ENCODE measurements around the gene PPCDC. TPM values are rescaled to one million over a fixed set of nuclear protein-coding genes. Genes with fewer than 3 reads are reported as not detected.
A peak's percentile ranks its signal among the peaks of the same experiment; 100 is the strongest.

The PPCDC gene
- total RNA-seq, 5 donors from 2014 or later (not counting 1 experiment from before 2014, with no cell fraction given), result 9.3 to 14.3 (median 11.8) TPM

DNA sequence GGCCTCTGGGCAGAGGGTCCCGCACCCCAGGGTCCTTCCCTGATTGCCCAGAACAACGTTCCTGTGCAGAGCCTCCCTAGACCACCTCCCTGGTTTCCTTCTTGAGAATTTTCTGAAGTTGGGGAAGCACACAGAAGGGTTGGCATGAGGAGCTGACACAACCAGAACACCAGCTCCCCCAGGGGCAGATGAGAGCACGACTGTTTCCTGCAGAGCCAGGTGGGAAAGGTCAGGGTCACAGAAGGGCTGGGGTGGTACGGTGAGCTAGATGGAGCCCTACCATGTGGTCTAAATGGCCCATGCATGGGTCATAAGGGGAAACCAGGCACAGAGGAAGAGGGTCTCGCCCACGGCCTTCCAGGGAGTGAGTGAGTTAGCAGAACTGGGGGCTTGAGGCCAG is 10.4 kb downstream of the PPCDC start:
- ATAC-seq (replicated peaks in 1 of 4) (no peak), DNase-seq (no peak)
- 84% methylated on average over 4 of the region's 6 CpGs for WGBS (ENCODE audit: insufficient coverage)
- H3K4me1 ChIP-seq (ENCODE audit: control insufficient read depth in 1 of 2, extremely low read depth in 1 of 2, insufficient read depth in 2 of 2, low read length in 2 of 2), result peaks cover 0 to 11% of the 10 kb centered on the region in 2 experiments
- peaks cover 19 to 34% (median 25%) of the 10 kb centered on the region in 3 donors for H3K4me1 Mint-ChIP-seq
- no peaks in the 10 kb centered on the region for H3K9me3 Mint-ChIP-seq
- no peaks in the 10 kb centered on the region for H3K9me3 ChIP-seq
- POLR2A ChIA-PET, result no interaction called here
- H3K27me3 Mint-ChIP-seq, result no peaks in the 10 kb centered on the region
- CTCF ChIA-PET, result interaction anchor here (0.6 to 1.0 kb wide), 2 partner anchors 9 to 168 kb away, joined by 3 read pairs; partner anchors contain the start of gene C15orf39 (in 1 of the 2)
- H3K36me3 Mint-ChIP-seq, result peaks cover 19% of the 10 kb centered on the region
- no peaks in the 10 kb centered on the region for H3K27me3 ChIP-seq (replicated peaks in 1 of 2; ENCODE audit: control insufficient read depth in 2 of 2, extremely low read depth in 1 of 2, insufficient read depth in 2 of 2, low read length in 1 of 2)
- no peak overlapping the region for H3K4me3 ChIP-seq (ENCODE audit: control insufficient read depth in 1 of 2, extremely low read depth in 1 of 2, low read length in 1 of 2)
- H3K4me3 Mint-ChIP-seq, result no peak overlapping the region
- H3K36me3 ChIP-seq (ENCODE audit: control insufficient read depth in 2 of 2, extremely low read depth in 1 of 2, insufficient read depth in 1 of 2, low read length in 1 of 2), result peaks cover 3 to 6% of the 10 kb centered on the region in 2 donors
- H3K27ac Mint-ChIP-seq, result no peak overlapping the region
- H3K27ac ChIP-seq (ENCODE audit: low read length), result no peak overlapping the region

DNA sequence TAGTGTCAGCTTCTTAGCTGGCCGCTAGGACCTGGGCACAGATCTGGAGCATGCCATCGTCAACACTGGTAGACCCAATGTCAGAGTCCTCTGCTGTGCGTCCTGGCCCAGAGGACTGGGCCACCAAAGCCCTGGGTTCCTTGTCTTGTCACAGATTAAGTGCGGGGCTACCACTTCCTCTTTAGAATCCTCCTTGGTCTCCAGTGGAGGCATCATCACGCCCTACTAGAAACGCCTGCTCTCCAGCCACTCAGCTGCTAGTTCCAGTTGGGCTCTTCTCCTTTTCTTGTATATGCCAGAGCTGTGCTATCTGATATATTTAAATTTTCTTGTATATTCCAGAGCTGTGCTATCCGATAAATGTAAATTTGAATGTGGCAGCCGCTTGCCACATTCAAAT is 11.2 kb downstream of the PPCDC start:
- CTCF ChIA-PET, result interaction anchor here (0.5 to 1.0 kb wide), 2 partner anchors 10 to 265 kb away, joined by 3 to 4 read pairs; no protein-coding TSS in a partner anchor
- no peak overlapping the region for H3K4me3 Mint-ChIP-seq
- H3K9me3 ChIP-seq, result no peaks in the 10 kb centered on the region
- WGBS (ENCODE audit: insufficient coverage), result 90% methylated on average over 2 of the region's 8 CpGs
- no peaks in the 10 kb centered on the region for H3K9me3 Mint-ChIP-seq
- no peaks in the 10 kb centered on the region for H3K27me3 ChIP-seq (replicated peaks in 1 of 2; ENCODE audit: control insufficient read depth in 2 of 2, extremely low read depth in 1 of 2, insufficient read depth in 2 of 2, low read length in 1 of 2)
- no peak overlapping the region for H3K27ac Mint-ChIP-seq
- peaks cover 3 to 5% of the 10 kb centered on the region in 2 donors for H3K36me3 ChIP-seq (ENCODE audit: control insufficient read depth in 2 of 2, extremely low read depth in 1 of 2, insufficient read depth in 1 of 2, low read length in 1 of 2)
- no peak overlapping the region for H3K4me3 ChIP-seq (ENCODE audit: control insufficient read depth in 1 of 2, extremely low read depth in 1 of 2, low read length in 1 of 2)
- peaks cover 14% of the 10 kb centered on the region for H3K36me3 Mint-ChIP-seq
- POLR2A ChIA-PET, result no interaction called here
- DNase-seq, result peak in 1 of 35 experiments; percentile 27
- no peak for ATAC-seq (replicated peaks in 1 of 4)
- peaks cover 0 to 4% of the 10 kb centered on the region in 2 experiments for H3K4me1 ChIP-seq (ENCODE audit: control insufficient read depth in 1 of 2, extremely low read depth in 1 of 2, insufficient read depth in 2 of 2, low read length in 2 of 2)
- H3K27ac ChIP-seq (ENCODE audit: low read length), result no peak overlapping the region
- H3K27me3 Mint-ChIP-seq, result no peaks in the 10 kb centered on the region
- peaks cover 11 to 31% (median 20%) of the 10 kb centered on the region in 3 donors for H3K4me1 Mint-ChIP-seq

DNA sequence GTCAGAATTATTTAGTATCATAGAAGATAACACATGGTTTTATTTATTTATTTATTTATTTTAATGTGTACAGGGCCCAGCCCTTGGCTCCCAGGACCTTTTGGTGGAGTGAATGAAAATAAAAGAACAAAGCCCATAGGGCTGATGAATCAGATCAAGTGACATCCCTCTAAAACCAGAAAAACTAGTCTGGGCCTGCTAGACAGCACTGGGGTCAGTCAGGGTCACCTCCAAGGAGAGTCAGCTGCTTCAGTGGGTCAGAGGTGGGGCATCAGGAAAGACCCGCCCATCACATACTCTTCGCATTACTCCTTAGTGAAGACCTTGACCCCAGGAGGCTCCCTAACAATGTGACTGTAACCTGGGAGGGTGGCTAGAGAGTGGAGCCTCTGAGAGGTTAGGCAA is 12.8 kb downstream of the PPCDC start:
- H3K4me1 ChIP-seq (ENCODE audit: control insufficient read depth in 1 of 2, extremely low read depth in 1 of 2, insufficient read depth in 2 of 2, low read length in 2 of 2), result no peaks in the 10 kb centered on the region
- Mint-ChIP-seq H3K36me3 (peaks cover 14% of the 10 kb centered on the region), H3K27me3 (no peaks in the 10 kb centered on the region), H3K9me3 (no peaks in the 10 kb centered on the region), H3K27ac (no peak overlapping the region), H3K4me1 (peaks cover 11 to 32% (median 20%) of the 10 kb centered on the region in 3 donors), H3K4me3 (no peak overlapping the region)
- no peak overlapping the region for H3K27ac ChIP-seq (ENCODE audit: low read length)
- ChIA-PET POLR2A (no interaction called here), CTCF (no interaction called here)
- no peak for ATAC-seq (replicated peaks in 1 of 4)
- no peak for DNase-seq
- H3K27me3 ChIP-seq (replicated peaks in 1 of 2; ENCODE audit: control insufficient read depth in 2 of 2, extremely low read depth in 1 of 2, insufficient read depth in 2 of 2, low read length in 1 of 2), result no peaks in the 10 kb centered on the region
- no peaks in the 10 kb centered on the region for H3K9me3 ChIP-seq
- WGBS (ENCODE audit: insufficient coverage), result no CpG with 5 or more reads among the region's 2 CpGs
- H3K4me3 ChIP-seq (ENCODE audit: control insufficient read depth in 1 of 2, extremely low read depth in 1 of 2, low read length in 1 of 2), result no peak overlapping the region
- H3K36me3 ChIP-seq (ENCODE audit: control insufficient read depth in 2 of 2, extremely low read depth in 1 of 2, insufficient read depth in 1 of 2, low read length in 1 of 2), result peaks cover 0 to 2% of the 10 kb centered on the region in 2 donors

DNA sequence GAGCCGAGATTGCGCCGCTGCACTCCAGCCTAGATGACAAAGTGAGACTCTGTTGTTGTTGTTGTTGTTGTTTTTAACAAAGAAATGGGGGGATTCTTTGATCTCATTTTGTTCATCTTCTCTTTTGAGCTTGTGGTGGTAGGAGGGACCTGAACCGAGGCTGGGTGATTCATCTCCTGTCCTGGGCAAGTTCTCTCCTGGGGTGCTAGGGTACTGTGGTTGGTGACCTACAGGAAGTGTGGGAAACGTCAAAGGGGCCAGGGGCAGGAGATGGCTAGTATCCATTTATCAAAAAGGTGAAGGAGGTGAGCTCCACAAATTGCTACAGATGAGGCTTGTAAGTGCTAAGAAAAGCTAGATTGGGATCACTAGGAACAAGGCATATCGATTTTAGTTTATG is 14.3 kb downstream of the PPCDC start:
- no peak for ATAC-seq (replicated peaks in 1 of 4)
- H3K9me3 Mint-ChIP-seq, result no peaks in the 10 kb centered on the region
- no peaks in the 10 kb centered on the region for H3K9me3 ChIP-seq
- H3K4me3 Mint-ChIP-seq, result no peak overlapping the region
- ChIA-PET POLR2A (interaction anchor here in 1 of 2 donors (0.6 kb wide), 1 partner anchor 509 kb away, joined by 3 read pairs; no protein-coding TSS in a partner anchor), CTCF (interaction anchor here in 1 of 2 donors (0.6 to 0.8 kb wide), 2 partner anchors 111 to 316 kb away, joined by 3 to 5 read pairs; no protein-coding TSS in a partner anchor)
- no peaks in the 10 kb centered on the region for H3K27me3 ChIP-seq (replicated peaks in 1 of 2; ENCODE audit: control insufficient read depth in 2 of 2, extremely low read depth in 1 of 2, insufficient read depth in 2 of 2, low read length in 1 of 2)
- no peaks in the 10 kb centered on the region for H3K36me3 ChIP-seq (ENCODE audit: control insufficient read depth in 2 of 2, extremely low read depth in 1 of 2, insufficient read depth in 1 of 2, low read length in 1 of 2)
- H3K4me1 Mint-ChIP-seq, result peaks cover 11 to 23% (median 18%) of the 10 kb centered on the region in 3 donors
- DNase-seq, result no peak
- peak overlapping the region in 1 of 2 donors; percentile 52 for H3K27ac Mint-ChIP-seq
- H3K27me3 Mint-ChIP-seq, result no peaks in the 10 kb centered on the region
- no peak overlapping the region for H3K4me3 ChIP-seq (ENCODE audit: control insufficient read depth in 1 of 2, extremely low read depth in 1 of 2, low read length in 1 of 2)
- peaks cover 11% of the 10 kb centered on the region for H3K36me3 Mint-ChIP-seq
- peaks cover 0 to 2% of the 10 kb centered on the region in 2 experiments for H3K4me1 ChIP-seq (ENCODE audit: control insufficient read depth in 1 of 2, extremely low read depth in 1 of 2, insufficient read depth in 2 of 2, low read length in 2 of 2)
- 37% methylated on average over 3 of the region's 6 CpGs for WGBS (ENCODE audit: insufficient coverage)
- no peak overlapping the region for H3K27ac ChIP-seq (ENCODE audit: low read length)

DNA sequence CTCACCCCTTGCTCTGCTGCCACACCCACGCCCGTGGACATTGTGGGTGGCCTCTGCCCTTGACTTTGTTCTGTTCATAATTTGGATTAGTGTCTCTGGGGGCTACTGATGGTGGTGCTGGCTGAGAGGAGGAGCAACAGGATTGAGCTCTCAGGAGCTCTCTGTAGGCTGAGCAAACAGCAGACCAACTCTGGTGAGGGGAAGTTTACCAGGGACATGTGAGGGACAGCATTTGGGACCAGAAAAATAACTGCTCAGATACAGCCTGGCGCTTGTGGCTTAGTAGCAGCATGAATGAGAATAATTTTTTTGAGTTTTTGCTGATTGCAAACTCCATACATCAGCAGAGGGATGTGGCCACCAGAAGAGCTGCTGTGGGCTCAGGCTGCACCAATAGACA is 14.8 kb downstream of the PPCDC start:
- no peak overlapping the region for H3K27ac ChIP-seq (ENCODE audit: low read length)
- Mint-ChIP-seq H3K4me1 (peaks cover 11 to 29% (median 24%) of the 10 kb centered on the region in 3 donors), H3K27ac (no peak overlapping the region), H3K9me3 (no peaks in the 10 kb centered on the region), H3K4me3 (no peak overlapping the region), H3K27me3 (no peaks in the 10 kb centered on the region), H3K36me3 (peaks cover 10% of the 10 kb centered on the region)
- peaks cover 0 to 7% of the 10 kb centered on the region in 2 experiments for H3K4me1 ChIP-seq (ENCODE audit: control insufficient read depth in 1 of 2, extremely low read depth in 1 of 2, insufficient read depth in 2 of 2, low read length in 2 of 2)
- H3K4me3 ChIP-seq (ENCODE audit: control insufficient read depth in 1 of 2, extremely low read depth in 1 of 2, low read length in 1 of 2), result no peak overlapping the region
- ChIA-PET CTCF (interaction anchor here in 1 of 2 donors (0.6 kb wide), 1 partner anchor 110 kb away, joined by 5 read pairs; no protein-coding TSS in a partner anchor), POLR2A (no interaction called here)
- ATAC-seq (replicated peaks in 1 of 4) (no peak), DNase-seq (no peak)
- no peaks in the 10 kb centered on the region for H3K36me3 ChIP-seq (ENCODE audit: control insufficient read depth in 2 of 2, extremely low read depth in 1 of 2, insufficient read depth in 1 of 2, low read length in 1 of 2)
- H3K27me3 ChIP-seq (replicated peaks in 1 of 2; ENCODE audit: control insufficient read depth in 2 of 2, extremely low read depth in 1 of 2, insufficient read depth in 2 of 2, low read length in 1 of 2), result no peaks in the 10 kb centered on the region
- 83% methylated on average over 2 of the region's 3 CpGs for WGBS (ENCODE audit: insufficient coverage)
- H3K9me3 ChIP-seq, result no peaks in the 10 kb centered on the region

DNA sequence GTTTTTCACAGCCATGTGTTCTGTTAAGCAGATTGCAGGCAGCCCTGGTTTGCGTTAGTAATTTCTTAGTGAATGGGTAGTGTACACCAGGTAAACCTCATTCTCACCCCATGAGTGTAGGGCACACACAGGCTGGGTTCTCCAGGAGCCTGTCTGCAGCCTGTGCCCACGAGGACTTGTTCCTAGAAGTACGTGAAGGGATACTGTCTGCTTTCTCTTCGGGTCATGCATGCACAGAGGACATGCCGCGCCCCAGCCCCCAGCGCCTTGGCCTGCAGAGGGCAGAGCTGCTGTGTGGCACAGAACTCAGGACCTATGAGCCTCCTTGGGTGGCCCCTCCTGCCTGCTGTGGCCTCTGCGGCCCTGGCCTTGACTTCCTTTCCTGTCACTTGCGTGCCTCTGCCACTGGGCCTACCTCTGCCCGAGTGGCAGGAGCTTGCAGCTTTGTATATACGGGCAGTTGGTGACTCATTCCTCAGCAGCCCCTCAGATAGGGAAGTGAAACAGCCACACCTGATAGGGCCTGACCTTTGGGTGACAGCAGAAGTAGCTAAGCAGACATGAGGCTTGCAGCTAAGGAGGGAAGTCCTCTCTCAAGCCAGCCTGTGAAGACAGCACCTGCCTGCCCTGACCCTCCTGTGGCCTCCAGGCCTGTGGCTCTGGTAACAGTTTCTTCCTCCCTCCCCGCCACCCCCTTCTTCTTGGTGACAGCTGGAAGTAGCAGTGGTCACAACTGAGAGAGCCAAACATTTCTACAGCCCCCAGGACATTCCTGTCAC is 19.5 kb downstream of the PPCDC start:
- Histone ChIP-seq H3K4me3 (ENCODE audit: control insufficient read depth in 1 of 2, extremely low read depth in 1 of 2, low read length in 1 of 2) (no peak overlapping the region), H3K27me3 (replicated peaks in 1 of 2; ENCODE audit: control insufficient read depth in 2 of 2, extremely low read depth in 1 of 2, insufficient read depth in 2 of 2, low read length in 1 of 2) (no peaks in the 10 kb centered on the region), H3K4me1 (ENCODE audit: control insufficient read depth in 1 of 2, extremely low read depth in 1 of 2, insufficient read depth in 2 of 2, low read length in 2 of 2) (peaks cover 0 to 44% of the 10 kb centered on the region in 2 experiments), H3K9me3 (no peaks in the 10 kb centered on the region), H3K27ac (ENCODE audit: low read length) (peak overlapping the region; percentile 53), H3K36me3 (ENCODE audit: control insufficient read depth in 2 of 2, extremely low read depth in 1 of 2, insufficient read depth in 1 of 2, low read length in 1 of 2) (peaks cover 2 to 4% of the 10 kb centered on the region in 2 donors)
- Mint-ChIP-seq H3K4me1 (peaks cover 14 to 53% (median 28%) of the 10 kb centered on the region in 3 donors), H3K36me3 (peaks cover 10% of the 10 kb centered on the region), H3K27me3 (no peaks in the 10 kb centered on the region), H3K27ac (peak overlapping the region; percentile 34 to 66), H3K4me3 (no peak overlapping the region), H3K9me3 (no peaks in the 10 kb centered on the region)
- 35% methylated on average over 9 of the region's 12 CpGs for WGBS (ENCODE audit: insufficient coverage)
- POLR2A ChIA-PET, result no interaction called here
- ATAC-seq (replicated peaks in 1 of 4), result peak; percentile 73 to 84 (median 78)
- peak; percentile 22 to 81 (median 53) for DNase-seq
- CTCF ChIA-PET, result interaction anchor here (0.5 to 1.4 kb wide), 5 partner anchors 10 to 295 kb away, joined by 3 to 10 read pairs (median 3); no protein-coding TSS in a partner anchor

Measured in T-cell (primary cell).